Vagina (tissue), 2 donors: ENCODE results near the gene LIMA1.

Source experiments
- CTCF ChIP-seq, 3 experiments: fragments of 450-650 bp in 2 of 3; fragments of 200-600 bp in 1 of 3; sonication (generic) in 1 of 3; IDR thresholded peaks; one replicate each; pipeline ENCODE4 v1.5.1; 2017 to 2019; ENCODE audit warnings: antibody characterized with exemption in 3 of 3, mild to moderate bottlenecking in 2 of 3, moderate library complexity in 2 of 3
- POLR2AphosphoS5 ChIP-seq, 2 donors: sonication (generic); formaldehyde crosslinking; IDR thresholded peaks; one replicate each; pipeline ENCODE4 v1.9.0; 2017; ENCODE audit warnings: antibody characterized with exemption in 2 of 2, mild to moderate bottlenecking in 2 of 2, low read depth in 1 of 2; ENCODE audit not compliant: insufficient read depth in 1 of 2

GRCh38 chr12:50145439-50145838 lies 137.9 kb downstream of the LIMA1 start:
- no peak for TF ChIP-seq POLR2AphosphoS5 (IDR thresholded peaks at IDR 0.05; ENCODE audit: insufficient read depth in 1 of 2, low read depth in 1 of 2)
- no peak for TF ChIP-seq CTCF (IDR thresholded peaks at IDR 0.05)
